Measurements from ENCODE around the gene OR5J2. TPM values are rescaled to one million over a fixed set of nuclear protein-coding genes. Genes with fewer than 3 reads are reported as not detected.
"Not testable (repeated sequence)": the region's sequence is repeated elsewhere in the genome, so short reads cannot be mapped to it uniquely, and the experiment has no call there.

Gene OR5J2
- total and polyA plus RNA-seq, 9 donors: not detected

DNA sequence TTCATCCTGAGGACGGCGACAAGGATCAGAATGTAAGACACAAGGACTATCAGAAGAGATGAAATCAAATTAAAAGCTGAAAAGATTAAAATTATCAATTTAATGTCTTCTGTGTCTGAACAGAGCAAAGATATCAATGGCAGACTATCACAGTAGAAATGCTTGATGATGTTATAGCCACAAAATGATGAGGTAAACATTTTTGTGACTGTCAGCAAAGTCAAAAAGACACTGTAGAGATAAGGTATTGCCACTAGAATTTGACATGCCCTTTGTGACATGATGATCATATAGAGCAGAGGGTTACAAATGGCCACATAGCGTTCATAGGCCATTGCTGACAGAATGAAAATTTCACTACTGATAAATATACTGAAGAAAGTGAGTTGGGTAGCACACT lies 12.2 kb downstream of the OR5J2 start:
- 84 to 89% (median 86%) methylated on average over 3 of the region's 3 CpGs for WGBS, 3 donors
- Histone ChIP-seq H3K4me1 (ENCODE audit: insufficient read depth) (no peaks in the 10 kb centered on the region), H3K36me3 (no peaks in the 10 kb centered on the region), H3K4me3 (no peak overlapping the region), H3K9me3 (no peaks in the 10 kb centered on the region), H3K27me3 (no peaks in the 10 kb centered on the region), H3K27ac (no peak overlapping the region)
- no peak for TF ChIP-seq POLR2A (IDR thresholded peaks at IDR 0.05)
- TF ChIP-seq EP300 (IDR thresholded peaks at IDR 0.05): no peak
- TF ChIP-seq, protein P1, sequence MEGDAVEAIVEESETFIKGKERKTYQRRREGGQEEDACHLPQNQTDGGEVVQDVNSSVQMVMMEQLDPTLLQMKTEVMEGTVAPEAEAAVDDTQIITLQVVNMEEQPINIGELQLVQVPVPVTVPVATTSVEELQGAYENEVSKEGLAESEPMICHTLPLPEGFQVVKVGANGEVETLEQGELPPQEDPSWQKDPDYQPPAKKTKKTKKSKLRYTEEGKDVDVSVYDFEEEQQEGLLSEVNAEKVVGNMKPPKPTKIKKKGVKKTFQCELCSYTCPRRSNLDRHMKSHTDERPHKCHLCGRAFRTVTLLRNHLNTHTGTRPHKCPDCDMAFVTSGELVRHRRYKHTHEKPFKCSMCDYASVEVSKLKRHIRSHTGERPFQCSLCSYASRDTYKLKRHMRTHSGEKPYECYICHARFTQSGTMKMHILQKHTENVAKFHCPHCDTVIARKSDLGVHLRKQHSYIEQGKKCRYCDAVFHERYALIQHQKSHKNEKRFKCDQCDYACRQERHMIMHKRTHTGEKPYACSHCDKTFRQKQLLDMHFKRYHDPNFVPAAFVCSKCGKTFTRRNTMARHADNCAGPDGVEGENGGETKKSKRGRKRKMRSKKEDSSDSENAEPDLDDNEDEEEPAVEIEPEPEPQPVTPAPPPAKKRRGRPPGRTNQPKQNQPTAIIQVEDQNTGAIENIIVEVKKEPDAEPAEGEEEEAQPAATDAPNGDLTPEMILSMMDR (IDR thresholded peaks at IDR 0.05): no peak
- intact Hi-C loops (cut with DNase I): no loop called here
- no peak for DNase-seq

DNA sequence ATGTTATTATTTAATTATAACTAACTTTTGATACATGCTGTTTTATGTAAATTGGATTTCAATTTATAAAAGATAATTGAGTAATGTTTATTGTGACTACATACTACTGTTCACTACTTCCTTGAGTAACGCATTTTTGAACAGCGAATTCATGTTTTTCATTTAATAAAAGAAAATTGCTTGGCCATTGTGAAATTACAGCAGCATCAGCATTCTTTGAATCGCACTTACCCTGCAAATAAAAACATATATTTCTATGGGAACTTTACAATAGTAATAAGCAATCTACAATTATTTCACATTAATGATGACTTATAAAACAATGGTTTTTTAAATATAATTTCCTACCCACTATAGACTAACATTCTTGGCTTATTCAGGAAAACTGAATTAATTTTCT lies 20.3 kb downstream of the OR5J2 start:
- no peaks in the 10 kb centered on the region for H3K36me3 ChIP-seq
- H3K4me3 ChIP-seq: no peak overlapping the region
- intact Hi-C loops (cut with DNase I): no loop called here
- H3K4me1 ChIP-seq (ENCODE audit: insufficient read depth): no peaks in the 10 kb centered on the region
- DNase-seq: no peak
- no peaks in the 10 kb centered on the region for H3K27me3 ChIP-seq
- H3K9me3 ChIP-seq: no peaks in the 10 kb centered on the region
- H3K27ac ChIP-seq: no peak overlapping the region
- TF ChIP-seq EP300 (IDR thresholded peaks at IDR 0.05) (no peak), POLR2A (IDR thresholded peaks at IDR 0.05) (no peak)
- TF ChIP-seq, protein P1 (IDR thresholded peaks at IDR 0.05): no peak
- WGBS, 3 donors: 78 to 82% (median 81%) methylated on average over 3 of the region's 3 CpGs

DNA sequence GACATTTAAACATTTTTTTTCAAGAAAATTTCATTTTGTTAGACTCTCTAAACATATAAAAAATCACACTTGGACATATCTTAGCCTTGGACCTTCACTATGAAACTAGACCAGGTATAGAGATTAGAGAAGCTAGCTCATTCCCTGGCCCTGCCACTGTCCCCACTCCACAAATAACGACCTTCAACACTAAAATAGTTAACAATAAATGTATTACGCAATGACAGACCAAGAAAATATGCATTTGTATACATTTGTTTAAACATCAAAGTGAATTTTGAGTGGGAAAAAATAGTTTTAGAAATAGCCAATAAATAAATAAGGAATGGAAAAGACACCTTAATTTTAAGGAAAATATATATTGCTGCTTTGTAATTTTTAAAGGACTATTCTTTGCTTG lies 20.9 kb downstream of the OR5J2 start:
- no peak for DNase-seq
- 52 to 62% (median 56%) methylated on average over 2 of the region's 2 CpGs for WGBS, 3 donors
- Histone ChIP-seq H3K4me3 (no peak overlapping the region), H3K27ac (no peak overlapping the region), H3K9me3 (no peaks in the 10 kb centered on the region), H3K4me1 (ENCODE audit: insufficient read depth) (no peaks in the 10 kb centered on the region), H3K36me3 (no peaks in the 10 kb centered on the region), H3K27me3 (no peaks in the 10 kb centered on the region)
- TF ChIP-seq EP300 (IDR thresholded peaks at IDR 0.05) (no peak), POLR2A (IDR thresholded peaks at IDR 0.05) (no peak)
- TF ChIP-seq, protein P1 (IDR thresholded peaks at IDR 0.05): no peak
- intact Hi-C loops (cut with DNase I): no loop called here

DNA sequence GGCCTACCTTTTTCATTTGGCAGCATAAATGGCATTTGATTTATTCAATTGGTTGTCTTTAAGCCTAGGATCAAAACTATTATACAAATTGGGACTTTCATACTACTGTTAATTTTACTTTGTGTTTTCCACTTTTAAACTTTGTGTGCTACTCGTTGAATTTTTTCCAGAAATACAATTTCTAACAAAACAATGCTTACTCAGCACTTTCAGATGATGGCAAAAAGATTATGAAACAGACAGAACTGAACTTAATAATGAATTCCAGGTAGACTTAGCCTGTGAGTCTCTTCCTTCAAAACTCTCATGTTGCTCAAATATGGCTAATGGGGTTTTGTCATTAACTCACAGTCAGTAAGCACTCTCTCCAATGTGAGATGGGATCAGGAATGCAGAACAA lies 31.4 kb downstream of the OR5J2 start:
- WGBS, 3 donors: 35 to 58% (median 37%) methylated on average over 1 of the region's 1 CpG
- no peaks in the 10 kb centered on the region for H3K4me1 ChIP-seq (ENCODE audit: insufficient read depth)
- TF ChIP-seq, protein P1 (IDR thresholded peaks at IDR 0.05): no peak
- TF ChIP-seq POLR2A (IDR thresholded peaks at IDR 0.05) (no peak), EP300 (IDR thresholded peaks at IDR 0.05) (no peak)
- H3K4me3 ChIP-seq: no peak overlapping the region
- H3K27me3 ChIP-seq: no peaks in the 10 kb centered on the region
- no peaks in the 10 kb centered on the region for H3K36me3 ChIP-seq
- no peaks in the 10 kb centered on the region for H3K9me3 ChIP-seq
- H3K27ac ChIP-seq: no peak overlapping the region
- intact Hi-C loops (cut with DNase I): no loop called here
- DNase-seq: no peak

DNA sequence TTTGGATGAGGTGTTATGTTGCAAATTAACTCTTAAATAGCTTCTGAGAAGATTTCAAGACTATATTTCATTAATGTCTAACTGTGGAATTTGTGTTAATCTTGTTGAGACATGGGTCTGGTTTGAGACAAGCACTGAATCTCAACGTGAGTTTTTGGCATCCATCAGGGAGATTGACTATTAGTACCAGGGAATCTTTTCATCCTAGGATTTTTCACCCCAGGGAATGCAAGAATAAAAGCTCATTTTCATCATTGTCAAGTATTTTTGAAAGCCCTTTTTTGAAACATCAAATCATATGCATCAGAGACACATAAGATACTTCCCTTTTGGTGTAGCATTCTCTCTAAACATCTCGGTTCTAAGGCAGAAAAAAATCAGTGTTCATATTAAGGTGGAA lies 38.1 kb downstream of the OR5J2 start:
- Histone ChIP-seq H3K9me3 (no peaks in the 10 kb centered on the region), H3K27me3 (no peaks in the 10 kb centered on the region), H3K4me3 (no peak overlapping the region), H3K4me1 (ENCODE audit: insufficient read depth) (no peaks in the 10 kb centered on the region), H3K27ac (no peak overlapping the region), H3K36me3 (no peaks in the 10 kb centered on the region)
- no peak for DNase-seq
- intact Hi-C loops (cut with DNase I): no loop called here
- TF ChIP-seq POLR2A (IDR thresholded peaks at IDR 0.05): no peak
- TF ChIP-seq, protein P1 (IDR thresholded peaks at IDR 0.05): no peak
- no peak for TF ChIP-seq EP300 (IDR thresholded peaks at IDR 0.05)
- WGBS, 3 donors: 57 to 75% (median 68%) methylated on average over 2 of the region's 2 CpGs

DNA sequence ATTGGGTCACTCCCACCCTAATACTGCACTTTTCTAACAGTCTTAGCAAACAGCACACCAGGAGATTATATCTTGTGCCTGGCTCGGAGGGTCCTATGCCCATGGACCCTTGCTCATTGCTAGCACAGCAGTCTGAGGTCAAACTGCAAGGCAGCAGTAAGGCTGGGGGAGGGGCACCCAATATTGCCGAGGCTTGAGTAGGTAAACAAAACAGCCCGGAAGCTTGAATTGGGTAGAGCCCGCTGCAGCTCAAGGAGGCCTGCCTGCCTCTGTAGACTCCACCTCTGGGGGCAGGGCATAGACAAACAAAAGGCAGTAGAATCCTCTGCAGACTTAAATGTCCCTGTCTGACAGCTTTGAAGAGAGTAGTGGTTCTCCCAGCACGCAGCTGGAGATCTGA lies 43.3 kb downstream of the OR5J2 start:
- H3K4me1 ChIP-seq (ENCODE audit: insufficient read depth); DNase-seq; H3K4me3 ChIP-seq; H3K27ac ChIP-seq; H3K9me3 ChIP-seq; intact Hi-C loops (cut with DNase I); H3K36me3 ChIP-seq; H3K27me3 ChIP-seq: not testable (repeated sequence)
- 80 to 83% (median 80%) methylated on average over 5 of the region's 5 CpGs for WGBS, 3 donors
